Measurements from ENCODE around the gene PCDHGA2.
"Not testable (repeated sequence)": the region's sequence is repeated elsewhere in the genome, so short reads cannot be mapped to it uniquely, and the experiment has no call there.

PCDHGA2 gene

GRCh38 chr5:141345327-141345726 lies 6.8 kb downstream of the PCDHGA2 start:
- no peak for DNase-seq (ENCODE audit: extremely low read depth in 1 of 2, low read depth in 1 of 2)

- DNase-seq (ENCODE audit: extremely low read depth in 1 of 2, low read depth in 1 of 2): not testable (repeated sequence)
Observed at GRCh38 chr5:141346017-141346416, 7.5 kb downstream of the PCDHGA2 start.

- no peak for DNase-seq (ENCODE audit: extremely low read depth in 1 of 2, low read depth in 1 of 2)
Observed at GRCh38 chr5:141349917-141350619, 11.5 kb downstream of the PCDHGA2 start, which contains the start of gene PCDHGB1. Gene PCDHGB1 (plus strand): TSS chr5:141350099. CDS start chr5:141350261, 162 bp downstream.

- DNase-seq (ENCODE audit: extremely low read depth in 1 of 2, low read depth in 1 of 2): no peak
Observed at GRCh38 chr5:141351591-141351990, 13.0 kb downstream of the PCDHGA2 start.

- DNase-seq (ENCODE audit: extremely low read depth in 1 of 2, low read depth in 1 of 2): no peak
Observed at GRCh38 chr5:141354900-141355469, 16.4 kb downstream of the PCDHGA2 start, which contains the start of gene PCDHGA4. Gene PCDHGA4 (plus strand): TSS chr5:141355021. CDS start chr5:141355108, 87 bp downstream.

GRCh38 chr5:141355641-141356040 lies 17.1 kb downstream of the PCDHGA2 start:
- no peak for DNase-seq (ENCODE audit: extremely low read depth in 1 of 2, low read depth in 1 of 2)

- DNase-seq (ENCODE audit: extremely low read depth in 1 of 2, low read depth in 1 of 2): no peak
Observed at GRCh38 chr5:141356133-141356532, 17.6 kb downstream of the PCDHGA2 start.

- no peak for DNase-seq (ENCODE audit: extremely low read depth in 1 of 2, low read depth in 1 of 2)
Observed at GRCh38 chr5:141356950-141357349, 18.4 kb downstream of the PCDHGA2 start.

GRCh38 chr5:141359790-141360426 lies 21.3 kb downstream of the PCDHGA2 start, which contains the start of gene PCDHGB2:
Gene PCDHGB2 (plus strand): TSS chr5:141359994. CDS start chr5:141360136, 142 bp downstream.
- DNase-seq (ENCODE audit: extremely low read depth in 1 of 2, low read depth in 1 of 2): no peak

- no peak for DNase-seq (ENCODE audit: extremely low read depth in 1 of 2, low read depth in 1 of 2)
Observed at GRCh38 chr5:141360685-141361084, 22.1 kb downstream of the PCDHGA2 start.

GRCh38 chr5:141362719-141363118 lies 24.2 kb downstream of the PCDHGA2 start:
- no peak for DNase-seq (ENCODE audit: extremely low read depth in 1 of 2, low read depth in 1 of 2)

GRCh38 chr5:141363952-141364660 lies 25.5 kb downstream of the PCDHGA2 start, which contains the start of gene PCDHGA5:
Gene PCDHGA5 (plus strand): TSS chr5:141364162. CDS start chr5:141364331, 169 bp downstream.
- no peak for DNase-seq (ENCODE audit: extremely low read depth in 1 of 2, low read depth in 1 of 2)

GRCh38 chr5:141366016-141366896 lies 27.7 kb downstream of the PCDHGA2 start:
- DNase-seq (ENCODE audit: extremely low read depth in 1 of 2, low read depth in 1 of 2): no peak

GRCh38 chr5:141369994-141370848 lies 31.7 kb downstream of the PCDHGA2 start, which contains the start of gene PCDHGB3:
Gene PCDHGB3 (plus strand): TSS chr5:141370242. CDS start chr5:141370395, 153 bp downstream.
- DNase-seq (ENCODE audit: extremely low read depth in 1 of 2, low read depth in 1 of 2): peak in 1 of 2 donors; percentile 8

- no peak for DNase-seq (ENCODE audit: extremely low read depth in 1 of 2, low read depth in 1 of 2)
Observed at GRCh38 chr5:141371572-141372475, 33.3 kb downstream of the PCDHGA2 start.

GRCh38 chr5:141373673-141374317 lies 35.2 kb downstream of the PCDHGA2 start, which contains the start of gene PCDHGA6:
Gene PCDHGA6 (plus strand): TSS chr5:141373891. CDS start chr5:141374084, 193 bp downstream.
- no peak for DNase-seq (ENCODE audit: extremely low read depth in 1 of 2, low read depth in 1 of 2)

GRCh38 chr5:141374627-141375026 lies 36.1 kb downstream of the PCDHGA2 start:
- DNase-seq (ENCODE audit: extremely low read depth in 1 of 2, low read depth in 1 of 2): no peak

Data from stimulated activated CD8-positive, alpha-beta memory T cell treated with anti-CD3 and anti-CD28 coated beads, Interleukin-7, amount 100 ng/mL, for 48 hours (primary cell).